ENCODE data around the gene DPYD.

- TF ChIP-seq YY1 (IDR thresholded peaks at IDR 0.05; ENCODE audit: insufficient read depth, insufficient read length) (no peak), ZNF274 (IDR thresholded peaks at IDR 0.05; ENCODE audit: low read depth, low read length) (no peak), SUZ12 (IDR thresholded peaks at IDR 0.05; ENCODE audit: extremely low read depth, insufficient read depth, insufficient read length) (no peak)
Measured at GRCh38 chr1:97350241-97350640, 570.6 kb downstream of the DPYD start.
